Neural progenitor cell (in vitro differentiated cells): Measurements from ENCODE around the gene AQP12B. TPM values are rescaled to one million over a fixed set of nuclear protein-coding genes. Genes with fewer than 3 reads are reported as not detected.

Experiments
- DNase-seq: peaks from one replicate; pipeline ENCODE4 v3.0.0-alpha.2; 2016; ENCODE audit warnings: low spot score
- H2AFZ ChIP-seq: fragments of 200-600 bp; sonication (generic); replicated peaks from 2 replicates; pipeline ENCODE4 v1.6.1; 2016; ENCODE audit warnings: antibody characterized with exemption
- H3F3A ChIP-seq: fragments of 200-600 bp; sonication (generic); 2 replicates; pipeline ENCODE4 v1.6.1; 2016; ENCODE audit warnings: antibody characterized with exemption, low read depth
- H3K27ac ChIP-seq: fragments of 200-600 bp; sonication (generic); 2 replicates; pipeline ENCODE4 v1.5.1; 2016; ENCODE audit warnings: mild to moderate bottlenecking
- H3K27me3 ChIP-seq: fragments of 200-600 bp; sonication (generic); 2 replicates; pipeline ENCODE4 v1.6.1; 2016; ENCODE audit warnings: mild to moderate bottlenecking, moderate library complexity
- H3K36me3 ChIP-seq: fragments of 200-600 bp; sonication (generic); 2 replicates; pipeline ENCODE4 v1.5.1; 2016
- H3K4me1 ChIP-seq: fragments of 200-600 bp; sonication (generic); 2 replicates; pipeline ENCODE4 v1.6.1; 2016; ENCODE audit warnings: mixed run types
- H3K4me2 ChIP-seq: fragments of 200-600 bp; sonication (generic); 2 replicates; pipeline ENCODE4 v1.6.1; 2016
- H3K4me3 ChIP-seq: fragments of 200-600 bp; sonication (generic); 2 replicates; pipeline ENCODE4 v1.5.1; 2016
- H3K79me2 ChIP-seq: fragments of 200-600 bp; sonication (generic); 2 replicates; pipeline ENCODE4 v1.6.1; 2016; ENCODE audit warnings: low read depth
- H3K9ac ChIP-seq: fragments of 200-600 bp; sonication (generic); 2 replicates; pipeline ENCODE4 v1.6.1; 2016
- H3K9me3 ChIP-seq: fragments of 200-600 bp; sonication (generic); 2 replicates; pipeline ENCODE4 v1.5.1; 2016; ENCODE audit warnings: low read depth
- H4K20me1 ChIP-seq: fragments of 200-600 bp; sonication (generic); 2 replicates; pipeline ENCODE4 v1.6.1; 2016; ENCODE audit warnings: low read depth
- H3K27ac Mint-ChIP-seq: 3 replicates; pipeline ENCODE4 v1.8.0; 2021; ENCODE audit warnings: mixed read lengths
- H3K27me3 Mint-ChIP-seq: 2 replicates; pipeline ENCODE4 v1.8.0; 2022; ENCODE audit warnings: low read depth, mild to moderate bottlenecking, inconsistent platforms, moderate library complexity, mixed read lengths; ENCODE audit not compliant: insufficient read depth
- H3K36me3 Mint-ChIP-seq: 3 replicates; pipeline ENCODE4 v1.8.0; 2021; ENCODE audit warnings: mixed read lengths
- H3K4me1 Mint-ChIP-seq: 3 replicates; pipeline ENCODE4 v1.8.0; 2021; ENCODE audit warnings: mixed read lengths
- H3K4me3 Mint-ChIP-seq: 3 replicates; pipeline ENCODE4 v1.8.0; 2021; ENCODE audit warnings: mild to moderate bottlenecking, moderate library complexity, mixed read lengths
- H3K9me3 Mint-ChIP-seq: 3 replicates; pipeline ENCODE4 v1.8.0; 2020; ENCODE audit warnings: mixed read lengths
- CTCF ChIP-seq: fragments of 200-600 bp; sonication (generic); IDR thresholded peaks from 2 replicates; pipeline ENCODE4 v1.5.1; 2017; ENCODE audit warnings: antibody characterized with exemption, mild to moderate bottlenecking
- EZH2 ChIP-seq: fragments of 200-600 bp; sonication (generic); IDR thresholded peaks from 2 replicates; pipeline ENCODE4 v1.6.1; 2017; ENCODE audit warnings: antibody characterized with exemption, mild to moderate bottlenecking, moderate library complexity
- EZH2phosphoT487 ChIP-seq: fragments of 200-600 bp; sonication (generic); IDR thresholded peaks from 2 replicates; pipeline ENCODE4 v1.6.1; 2017; ENCODE audit warnings: antibody characterized with exemption
- total RNA-seq: library from RNA; depleted of rRNA; stranded (reverse); fragments of >200 nt; gene quantifications from 2 replicates; pipeline ENCODE4 v1.2.3, GENCODE V29; 2015; ENCODE audit warnings: low replicate concordance

The AQP12B gene
- total RNA-seq, 1 donor from 2014 or later: not detected

DNA sequence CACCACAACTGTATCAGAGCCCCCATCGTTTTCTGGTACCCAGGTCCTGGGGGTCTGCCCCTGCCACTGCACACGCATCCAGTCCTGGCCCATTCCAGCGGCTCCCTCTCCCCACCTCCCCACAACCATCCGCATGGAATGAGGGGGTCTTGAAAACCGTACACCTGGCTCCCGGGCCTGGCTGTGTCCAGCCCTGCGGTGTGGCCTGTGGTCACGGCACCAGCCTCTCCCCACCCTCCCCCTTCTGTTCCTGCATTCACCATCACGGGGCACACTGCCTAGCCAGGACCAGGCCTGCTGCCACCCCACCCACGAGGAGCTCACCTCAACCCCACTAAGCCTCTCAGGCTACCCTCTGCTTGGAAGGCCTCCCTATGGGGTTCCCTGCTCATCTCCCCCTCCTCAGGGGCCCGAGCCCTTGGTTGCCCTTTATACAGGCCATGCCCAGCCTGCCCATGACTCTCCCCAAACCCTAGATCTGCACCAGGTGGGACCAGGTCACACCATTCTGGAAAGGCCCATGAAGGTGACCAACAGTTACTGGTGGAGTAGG is 46.0 kb downstream of the AQP12B start:
- no peak for DNase-seq
- Histone ChIP-seq H3K36me3 (no peaks in the 10 kb centered on the region), H2AFZ (no peak overlapping the region), H3K4me1 (no peaks in the 10 kb centered on the region), H3K27ac (no peak overlapping the region), H3F3A (no peaks in the 10 kb centered on the region), H4K20me1 (no peaks in the 10 kb centered on the region), H3K9ac (no peak overlapping the region), H3K79me2 (no peaks in the 10 kb centered on the region), H3K4me2 (no peak overlapping the region), H3K9me3 (no peaks in the 10 kb centered on the region), H3K27me3 (peaks cover 29% of the 10 kb centered on the region), H3K4me3 (no peak overlapping the region)
- Mint-ChIP-seq H3K4me3 (no peak overlapping the region), H3K27ac (no peak overlapping the region), H3K4me1 (no peaks in the 10 kb centered on the region), H3K27me3 (peaks cover 14% of the 10 kb centered on the region), H3K36me3 (peaks cover 4% of the 10 kb centered on the region), H3K9me3 (peaks cover 25% of the 10 kb centered on the region)
- TF ChIP-seq EZH2phosphoT487: no peak
- TF ChIP-seq CTCF: no peak
- TF ChIP-seq EZH2: no peak

GRCh38 chr2:240635998-240636547 is 46.6 kb downstream of the AQP12B start:
- H3K36me3 Mint-ChIP-seq: peaks cover 4% of the 10 kb centered on the region
- H3K9me3 Mint-ChIP-seq: peaks cover 25% of the 10 kb centered on the region
- H3K27me3 ChIP-seq: peaks cover 29% of the 10 kb centered on the region

GRCh38 chr2:240635121-240635997 is 47.3 kb downstream of the AQP12B start:
- Histone ChIP-seq H4K20me1 (no peaks in the 10 kb centered on the region), H3F3A (no peaks in the 10 kb centered on the region), H3K4me1 (no peaks in the 10 kb centered on the region), H3K9ac (no peak overlapping the region), H3K4me2 (no peak overlapping the region), H2AFZ (no peak overlapping the region), H3K4me3 (no peak overlapping the region), H3K27me3 (peaks cover 22% of the 10 kb centered on the region), H3K79me2 (no peaks in the 10 kb centered on the region), H3K27ac (no peak overlapping the region), H3K9me3 (no peaks in the 10 kb centered on the region), H3K36me3 (no peaks in the 10 kb centered on the region)
- no peak overlapping the region for H3K4me3 Mint-ChIP-seq
- peaks cover 4% of the 10 kb centered on the region for H3K36me3 Mint-ChIP-seq
- no peak for DNase-seq
- no peak overlapping the region for H3K27ac Mint-ChIP-seq
- H3K27me3 Mint-ChIP-seq: peaks cover 14% of the 10 kb centered on the region
- TF ChIP-seq EZH2 (no peak), CTCF (no peak), EZH2phosphoT487 (no peak)
- H3K9me3 Mint-ChIP-seq: peaks cover 25% of the 10 kb centered on the region
- H3K4me1 Mint-ChIP-seq: no peaks in the 10 kb centered on the region

More at GRCh38 chr2:240635998-240636547, 46.6 kb downstream of the AQP12B start:
- Histone ChIP-seq H3K4me1 (no peaks in the 10 kb centered on the region), H3K4me2 (no peak overlapping the region), H3F3A (no peaks in the 10 kb centered on the region), H3K9me3 (no peaks in the 10 kb centered on the region), H3K36me3 (no peaks in the 10 kb centered on the region), H3K27ac (no peak overlapping the region), H4K20me1 (no peaks in the 10 kb centered on the region), H3K9ac (no peak overlapping the region), H2AFZ (no peak overlapping the region), H3K4me3 (no peak overlapping the region), H3K79me2 (no peaks in the 10 kb centered on the region)
- Mint-ChIP-seq H3K4me1 (no peaks in the 10 kb centered on the region), H3K27ac (no peak overlapping the region), H3K4me3 (no peak overlapping the region), H3K27me3 (peaks cover 14% of the 10 kb centered on the region)
- no peak for DNase-seq
- no peak for TF ChIP-seq EZH2phosphoT487
- TF ChIP-seq EZH2: no peak
- TF ChIP-seq CTCF: no peak
